Osteoblast (primary cell): ENCODE measurements around the gene SND1. TPM values are rescaled to one million over a fixed set of nuclear protein-coding genes. Genes with fewer than 3 reads are reported as not detected.

ENCODE experiments used
- DNase-seq: peaks from one replicate; pipeline ENCODE4 v3.0.0; 2011; ENCODE audit warnings: low spot score, mixed read lengths; ENCODE audit not compliant: insufficient read length; ENCODE audit errors: missing footprints
- H2AFZ ChIP-seq: 2 replicates; pipeline ENCODE4 v1.6.0; 2011; ENCODE audit warnings: mild to moderate bottlenecking, low read length
- H3K27ac ChIP-seq: 2 replicates; pipeline ENCODE4 v1.5.1; 2011; ENCODE audit warnings: mild to moderate bottlenecking, low read depth, low read length, moderate library complexity
- H3K27me3 ChIP-seq: 2 replicates; pipeline ENCODE4 v1.6.0; 2012; ENCODE audit warnings: mild to moderate bottlenecking, control low read depth, inconsistent platforms, low read length, moderate library complexity; ENCODE audit not compliant: insufficient read depth
- H3K36me3 ChIP-seq: 2 replicates; pipeline ENCODE4 v1.5.1; 2011; ENCODE audit warnings: mild to moderate bottlenecking, low read length, control low read depth, moderate library complexity; ENCODE audit not compliant: insufficient read depth
- H3K4me1 ChIP-seq: 2 replicates; pipeline ENCODE4 v1.5.1; 2011; ENCODE audit warnings: mild to moderate bottlenecking, low read length, control low read depth, moderate library complexity; ENCODE audit not compliant: insufficient read depth
- H3K4me2 ChIP-seq: 2 replicates; pipeline ENCODE4 v1.6.0; 2011; ENCODE audit warnings: mild to moderate bottlenecking, low read length; ENCODE audit not compliant: insufficient read depth
- H3K4me3 ChIP-seq: fragments of 200-600 bp; sonication (generic); 3 replicates; pipeline ENCODE4 v1.5.1; 2012; ENCODE audit warnings: mild to moderate bottlenecking, low read length, inconsistent platforms; ENCODE audit not compliant: insufficient read depth
- H3K79me2 ChIP-seq: 2 replicates; pipeline ENCODE4 v1.6.0; 2012; ENCODE audit warnings: mild to moderate bottlenecking, low read length, control low read depth, inconsistent platforms; ENCODE audit not compliant: insufficient read depth
- H3K9me3 ChIP-seq: 2 replicates; pipeline ENCODE4 v1.5.1; 2011; ENCODE audit warnings: low read depth, low read length, control low read depth
- H4K20me1 ChIP-seq: 2 replicates; pipeline ENCODE4 v1.6.0; 2012; ENCODE audit warnings: mild to moderate bottlenecking, low read length, control low read depth; ENCODE audit not compliant: insufficient read depth
- CTCF ChIP-seq: IDR thresholded peaks from 2 replicates; pipeline ENCODE4 v1.5.1; 2011; ENCODE audit warnings: mild to moderate bottlenecking, low read depth, low read length, moderate library complexity; ENCODE audit errors: extremely low read depth
- total RNA-seq: library from RNA; depleted of rRNA; stranded (reverse); fragments of >200 nt; gene quantifications from 2 replicates; pipeline ENCODE4 v1.2.3, GENCODE V29; 2012

Gene SND1
- total RNA-seq, 1 donor = 257 TPM

- Histone ChIP-seq H4K20me1 (peaks cover 73% of the 10 kb centered on the region), H3K4me2 (no peak overlapping the region), H3K27me3 (no peaks in the 10 kb centered on the region), H3K4me1 (peaks cover 32% of the 10 kb centered on the region), H2AFZ (no peak overlapping the region), H3K27ac (no peak overlapping the region), H3K36me3 (no peaks in the 10 kb centered on the region), H3K9me3 (no peaks in the 10 kb centered on the region), H3K79me2 (peaks cover 87% of the 10 kb centered on the region), H3K4me3 (no peak overlapping the region)
- no peak for DNase-seq
- no peak for TF ChIP-seq CTCF
Measured at GRCh38 chr7:127793582-127793981, 141.6 kb downstream of the SND1 start.

GRCh38 chr7:127794136-127794535, 142.1 kb downstream of the SND1 start:
- Histone ChIP-seq H3K4me3 (no peak overlapping the region), H4K20me1 (peaks cover 71% of the 10 kb centered on the region), H3K79me2 (peaks cover 87% of the 10 kb centered on the region), H3K27me3 (no peaks in the 10 kb centered on the region), H3K36me3 (no peaks in the 10 kb centered on the region), H3K4me2 (no peak overlapping the region), H2AFZ (no peak overlapping the region), H3K4me1 (peaks cover 26% of the 10 kb centered on the region), H3K9me3 (no peaks in the 10 kb centered on the region), H3K27ac (no peak overlapping the region)
- DNase-seq = no peak
- no peak for TF ChIP-seq CTCF

GRCh38 chr7:127794551-127794950, 142.6 kb downstream of the SND1 start:
- TF ChIP-seq CTCF = no peak
- H4K20me1 ChIP-seq = peaks cover 71% of the 10 kb centered on the region
- peaks cover 26% of the 10 kb centered on the region for H3K4me1 ChIP-seq
- no peak overlapping the region for H3K4me2 ChIP-seq
- no peak overlapping the region for H3K27ac ChIP-seq
- DNase-seq = no peak
- no peaks in the 10 kb centered on the region for H3K9me3 ChIP-seq
- H3K36me3 ChIP-seq = no peaks in the 10 kb centered on the region
- H3K4me3 ChIP-seq = no peak overlapping the region
- H3K79me2 ChIP-seq = peaks cover 87% of the 10 kb centered on the region
- H3K27me3 ChIP-seq = no peaks in the 10 kb centered on the region
- H2AFZ ChIP-seq = no peak overlapping the region

GRCh38 chr7:127798023-127798422, 146.0 kb downstream of the SND1 start:
- TF ChIP-seq CTCF = no peak
- peaks cover 94% of the 10 kb centered on the region for H3K79me2 ChIP-seq
- no peak for DNase-seq

More at GRCh38 chr7:127798023-127798422, 146.0 kb downstream of the SND1 start:
- H3K27me3 ChIP-seq = no peaks in the 10 kb centered on the region
- peaks cover 68% of the 10 kb centered on the region for H4K20me1 ChIP-seq
- H3K4me2 ChIP-seq = no peak overlapping the region
- H3K4me3 ChIP-seq = no peak overlapping the region
- peaks cover 4% of the 10 kb centered on the region for H3K4me1 ChIP-seq
- H3K27ac ChIP-seq = no peak overlapping the region
- H2AFZ ChIP-seq = no peak overlapping the region
- no peaks in the 10 kb centered on the region for H3K9me3 ChIP-seq
- peaks cover 4% of the 10 kb centered on the region for H3K36me3 ChIP-seq
